Nephron (organoid): ENCODE results near the gene PRM2.

Experiments used
- H3K27ac Mint-ChIP-seq, 3 experiments: 2 replicates each; pipeline ENCODE4 v1.8.0; 2020; ENCODE audit warnings: mixed read lengths in 3 of 3, mild to moderate bottlenecking in 2 of 3, moderate library complexity in 1 of 3
- H3K27me3 Mint-ChIP-seq: 2 replicates; pipeline ENCODE4 v1.8.0; 2021; ENCODE audit warnings: low read depth, mild to moderate bottlenecking, moderate library complexity, mixed read lengths
- H3K36me3 Mint-ChIP-seq: 2 replicates; pipeline ENCODE4 v1.8.0; 2020; ENCODE audit warnings: low read depth, mixed read lengths
- H3K4me1 Mint-ChIP-seq: 2 replicates; pipeline ENCODE4 v1.8.0; 2020; ENCODE audit warnings: mixed read lengths
- H3K4me3 Mint-ChIP-seq, 3 experiments: 2 replicates each; pipeline ENCODE4 v1.8.0; 2020; ENCODE audit warnings: mild to moderate bottlenecking in 3 of 3, mixed read lengths in 3 of 3, moderate library complexity in 2 of 3
- H3K9me3 Mint-ChIP-seq: 2 replicates; pipeline ENCODE4 v1.8.0; 2020; ENCODE audit warnings: mixed read lengths
- TF ChIP-seq, protein P1 (sequence below), 3 experiments: fragments of 200-600 bp; sonication (generic); IDR thresholded peaks; one replicate each; pipeline ENCODE4 v1.5.0; 2021; ENCODE audit warnings: antibody characterized with exemption in 3 of 3; ENCODE audit not compliant: unreplicated experiment in 3 of 3

PRM2 gene

DNA sequence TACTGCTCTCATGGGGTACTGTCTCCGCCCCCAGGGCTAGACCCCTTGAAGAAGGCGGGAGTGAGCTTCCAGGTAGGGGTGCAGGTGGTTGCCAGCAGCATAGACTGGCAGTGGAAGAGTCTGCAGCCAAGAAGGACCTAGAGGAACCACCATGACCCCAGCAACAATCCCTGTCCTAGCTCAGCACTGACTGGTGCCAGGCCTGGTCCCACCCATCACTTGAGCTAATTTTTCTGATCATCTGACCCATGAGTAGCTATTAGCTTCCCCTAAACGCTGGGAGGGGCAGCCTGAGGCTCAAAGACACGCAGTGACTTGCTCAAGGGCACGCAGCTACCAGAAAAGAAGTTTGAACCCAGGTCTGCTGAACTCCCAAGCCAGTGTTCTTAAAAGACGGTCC, 3.8 kb downstream of the PRM2 start:
- H3K4me1 Mint-ChIP-seq, result peaks cover 10% of the 10 kb centered on the region
- peaks cover 10% of the 10 kb centered on the region for H3K27me3 Mint-ChIP-seq
- H3K36me3 Mint-ChIP-seq, result no peaks in the 10 kb centered on the region
- H3K4me3 Mint-ChIP-seq, result no peak overlapping the region
- peak overlapping the region in 2 of 3 experiments; percentile 13 to 97 for H3K27ac Mint-ChIP-seq
- TF ChIP-seq, protein P1, sequence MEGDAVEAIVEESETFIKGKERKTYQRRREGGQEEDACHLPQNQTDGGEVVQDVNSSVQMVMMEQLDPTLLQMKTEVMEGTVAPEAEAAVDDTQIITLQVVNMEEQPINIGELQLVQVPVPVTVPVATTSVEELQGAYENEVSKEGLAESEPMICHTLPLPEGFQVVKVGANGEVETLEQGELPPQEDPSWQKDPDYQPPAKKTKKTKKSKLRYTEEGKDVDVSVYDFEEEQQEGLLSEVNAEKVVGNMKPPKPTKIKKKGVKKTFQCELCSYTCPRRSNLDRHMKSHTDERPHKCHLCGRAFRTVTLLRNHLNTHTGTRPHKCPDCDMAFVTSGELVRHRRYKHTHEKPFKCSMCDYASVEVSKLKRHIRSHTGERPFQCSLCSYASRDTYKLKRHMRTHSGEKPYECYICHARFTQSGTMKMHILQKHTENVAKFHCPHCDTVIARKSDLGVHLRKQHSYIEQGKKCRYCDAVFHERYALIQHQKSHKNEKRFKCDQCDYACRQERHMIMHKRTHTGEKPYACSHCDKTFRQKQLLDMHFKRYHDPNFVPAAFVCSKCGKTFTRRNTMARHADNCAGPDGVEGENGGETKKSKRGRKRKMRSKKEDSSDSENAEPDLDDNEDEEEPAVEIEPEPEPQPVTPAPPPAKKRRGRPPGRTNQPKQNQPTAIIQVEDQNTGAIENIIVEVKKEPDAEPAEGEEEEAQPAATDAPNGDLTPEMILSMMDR (IDR thresholded peaks at IDR 0.05; ENCODE audit: unreplicated experiment in 3 of 3), result no peak
- no peaks in the 10 kb centered on the region for H3K9me3 Mint-ChIP-seq

DNA sequence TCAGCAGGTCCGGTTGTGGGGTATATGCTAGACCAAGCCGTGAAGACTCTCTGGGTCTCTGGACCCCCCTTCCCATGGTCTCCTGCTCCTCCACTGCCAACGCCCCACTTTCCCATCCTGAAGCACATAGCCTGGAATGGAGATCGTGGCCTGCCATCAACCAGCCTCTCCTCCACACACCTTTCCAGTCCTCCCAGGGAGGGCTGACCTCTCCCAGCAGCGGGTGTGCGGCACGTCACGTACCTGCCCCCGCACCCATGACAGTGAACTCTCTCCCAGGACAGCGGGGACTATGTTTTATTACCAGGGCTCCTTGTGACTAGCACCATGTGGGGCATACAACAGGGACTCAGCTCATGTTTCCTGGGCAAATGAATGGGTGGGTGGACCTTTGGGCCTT, 4.7 kb downstream of the PRM2 start:
- no peak overlapping the region for H3K27ac Mint-ChIP-seq
- H3K27me3 Mint-ChIP-seq, result peaks cover 8% of the 10 kb centered on the region
- TF ChIP-seq, protein P1 (IDR thresholded peaks at IDR 0.05; ENCODE audit: unreplicated experiment in 3 of 3), result no peak
- H3K4me3 Mint-ChIP-seq, result no peak overlapping the region
- no peaks in the 10 kb centered on the region for H3K9me3 Mint-ChIP-seq
- H3K4me1 Mint-ChIP-seq, result peaks cover 10% of the 10 kb centered on the region
- no peaks in the 10 kb centered on the region for H3K36me3 Mint-ChIP-seq

GRCh38 chr16:11270602-11271162, 5.6 kb downstream of the PRM2 start:
- Mint-ChIP-seq H3K27ac (peak overlapping the region in 1 of 3 experiments; percentile 2), H3K9me3 (no peaks in the 10 kb centered on the region), H3K36me3 (no peaks in the 10 kb centered on the region), H3K4me1 (peaks cover 10% of the 10 kb centered on the region), H3K27me3 (peaks cover 8% of the 10 kb centered on the region), H3K4me3 (no peak overlapping the region)
- TF ChIP-seq, protein P1 (IDR thresholded peaks at IDR 0.05; ENCODE audit: unreplicated experiment in 3 of 3), result no peak

GRCh38 chr16:11268921-11269375, 7.3 kb downstream of the PRM2 start, which contains the start of gene TNP2:
TSS of gene TNP2 (minus strand) at chr16:11269325. CDS start at chr16:11269262, 63 bp downstream.
- no peaks in the 10 kb centered on the region for H3K36me3 Mint-ChIP-seq
- H3K27me3 Mint-ChIP-seq, result peaks cover 9% of the 10 kb centered on the region
- H3K9me3 Mint-ChIP-seq, result no peaks in the 10 kb centered on the region
- H3K27ac Mint-ChIP-seq, result no peak within 1 kb of the TSS
- no peak within 1 kb of the TSS for H3K4me3 Mint-ChIP-seq
- TF ChIP-seq, protein P1 (IDR thresholded peaks at IDR 0.05; ENCODE audit: unreplicated experiment in 3 of 3), result no peak
- H3K4me1 Mint-ChIP-seq, result peaks cover 7% of the 10 kb centered on the region

DNA sequence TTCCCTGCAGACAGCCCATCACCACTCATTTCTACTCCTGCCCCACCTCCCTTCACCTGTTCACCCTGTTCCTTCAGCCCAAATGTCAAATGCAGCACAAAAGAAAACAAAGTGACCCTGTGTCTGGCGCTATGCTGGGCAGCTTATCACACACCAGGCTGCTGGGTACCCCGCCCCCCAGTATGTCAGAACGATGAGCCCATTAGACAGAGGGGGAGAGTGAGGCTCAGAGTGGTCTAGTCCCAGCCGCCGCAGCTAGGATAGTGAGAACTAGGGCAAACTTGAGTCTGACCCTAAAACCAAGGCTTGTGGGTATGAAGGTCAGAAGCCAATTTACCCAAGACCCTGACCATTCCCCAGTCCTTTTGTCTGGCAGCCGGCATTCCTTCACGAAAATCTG, 11.2 kb downstream of the PRM2 start:
- H3K9me3 Mint-ChIP-seq, result no peaks in the 10 kb centered on the region
- no peak overlapping the region for H3K4me3 Mint-ChIP-seq
- no peak overlapping the region for H3K27ac Mint-ChIP-seq
- H3K4me1 Mint-ChIP-seq, result peaks cover 5% of the 10 kb centered on the region
- H3K36me3 Mint-ChIP-seq, result no peaks in the 10 kb centered on the region
- peaks cover 11% of the 10 kb centered on the region for H3K27me3 Mint-ChIP-seq
- TF ChIP-seq, protein P1 (IDR thresholded peaks at IDR 0.05; ENCODE audit: unreplicated experiment in 3 of 3), result no peak
